ENCODE data around the gene SLC37A4. TPM values are rescaled to one million over a fixed set of nuclear protein-coding genes. Genes with fewer than 3 reads are reported as not detected.

SLC37A4 gene
- total and polyA plus RNA-seq, 2 of the 8 experiments (the other 6 are each of a cell fraction or from before 2014, with no cell fraction given), result 35.1 to 91.9 TPM

GRCh38 chr11:119078675-119079420 is 48.2 kb upstream of the SLC37A4 start:
- no peak overlapping the region for H2AFZ ChIP-seq (ENCODE audit: low read length)
- no peak overlapping the region for H2AK5ac ChIP-seq (ENCODE audit: low read depth, low read length)
- H3K9ac ChIP-seq (replicated peaks in 1 of 4; ENCODE audit: extremely low read depth in 1 of 4, low read depth in 3 of 4, low read length in 3 of 4), result no peak overlapping the region
- H3K27ac ChIP-seq (ENCODE audit: low read depth, low read length), result no peak overlapping the region
- H3K36me3 ChIP-seq (ENCODE audit: control insufficient read depth in 2 of 4, insufficient read depth in 4 of 4, low read length in 3 of 4), result peaks cover 11 to 57% (median 38%) of the 10 kb centered on the region in 4 experiments
- WGBS, 2 experiments (ENCODE audit: extremely low coverage in 1 of 2, insufficient coverage in 1 of 2, insufficient read length in 1 of 2, insufficient replicate concordance in 2 of 2, low coverage in 1 of 2, low lambda C conversion rate in 2 of 2, missing lambda C conversion rate in 1 of 2), result 93% methylated on average over 19 of the region's 19 CpGs; no CpG with 5 or more reads in 1 of the 2 experiments
- no peak overlapping the region for H3K23ac ChIP-seq (ENCODE audit: insufficient read length)
- DNase-seq (ENCODE audit: low read depth in 1 of 2, low spot score in 2 of 2), result no peak
- no peak for TF ChIP-seq ZNF274 (IDR thresholded peaks at IDR 0.05; ENCODE audit: borderline replicate concordance, extremely low read depth, low read length)
- TF ChIP-seq ASH2L (IDR thresholded peaks at IDR 0.05; ENCODE audit: low read length), result no peak
- no peak for TF ChIP-seq TAF1 (IDR thresholded peaks at IDR 0.05; ENCODE audit: low read depth, low read length)
- TF ChIP-seq NANOG (IDR thresholded peaks at IDR 0.05; ENCODE audit: insufficient read depth, low read depth, low read length, poor library complexity, severe bottlenecking), result no peak
- no peak for TF ChIP-seq TAF7 (optimal IDR thresholded peaks at IDR 0.05; ENCODE audit: borderline replicate concordance, low read depth, low read length)
- TF ChIP-seq TBP (IDR thresholded peaks at IDR 0.05; ENCODE audit: low read depth, low read length), result no peak
- TF ChIP-seq JUN (IDR thresholded peaks at IDR 0.05; ENCODE audit: low read depth, low read length), result no peak
- no peak for TF ChIP-seq RAD21 (IDR thresholded peaks at IDR 0.05 in 1 of 2, conservative IDR thresholded peaks at IDR 0.05 in 1 of 2; ENCODE audit: low read depth in 2 of 2, low read length in 2 of 2)
- no peak overlapping the region for H2BK5ac ChIP-seq (ENCODE audit: low read depth, low read length)
- no peaks in the 10 kb centered on the region; the same call in 1 of the 2 replicates for H3K79me1 ChIP-seq (ENCODE audit: low read depth, low read length)
- H2BK12ac ChIP-seq (ENCODE audit: low read depth, low read length), result no peak overlapping the region
- no peak overlapping the region for H3K4ac ChIP-seq (replicated peaks; ENCODE audit: insufficient read length, low read depth, low read length)
- no peaks in the 10 kb centered on the region for H3K79me2 ChIP-seq (ENCODE audit: control insufficient read depth in 1 of 2, insufficient read depth in 2 of 2, low read length in 2 of 2)
- no peak overlapping the region for H3K4me3 ChIP-seq (ENCODE audit: extremely low read depth in 1 of 4, insufficient read depth in 2 of 4, low read depth in 3 of 4, low read length in 4 of 4)
- no peaks in the 10 kb centered on the region for H3K27me3 ChIP-seq (replicated peaks in 1 of 4; ENCODE audit: control insufficient read depth in 3 of 4, extremely low read depth in 1 of 4, insufficient read depth in 3 of 4, low read length in 3 of 4)
- no peak for FAIRE-seq
- ChIA-PET POLR2A (ENCODE audit: partially characterized antibody) (interaction anchor here (0.6 to 7.5 kb wide), 5 partner anchors 11 to 38 kb away, joined by 3 to 38 read pairs (median 4); partner anchors contain the start of gene VPS11), CTCF (ENCODE audit: partially characterized antibody) (interaction anchor here (1.0 to 1.5 kb wide), 2 partner anchors 56 to 73 kb away, joined by 3 to 5 read pairs; no protein-coding TSS in a partner anchor)
- H2BK120ac ChIP-seq (replicated peaks; ENCODE audit: low read depth, low read length), result no peak overlapping the region
- no peak overlapping the region for H3K4me2 ChIP-seq (ENCODE audit: insufficient read depth in 1 of 2, low read depth in 2 of 2, low read length in 2 of 2)
- no peak overlapping the region for H3K18ac ChIP-seq (ENCODE audit: extremely low read depth, low read length)
- no peak overlapping the region for H3K14ac ChIP-seq (ENCODE audit: insufficient read length)
- H4K91ac ChIP-seq (replicated peaks; ENCODE audit: insufficient read length, low read length), result no peak overlapping the region
- H3K23me2 ChIP-seq (ENCODE audit: low read depth, low read length), result no peaks in the 10 kb centered on the region
- no peak overlapping the region for H2BK15ac ChIP-seq (ENCODE audit: low read length)
- H3K56ac ChIP-seq (replicated peaks; ENCODE audit: insufficient read length, low read depth, low read length), result no peak overlapping the region
- H3K9me3 ChIP-seq (ENCODE audit: insufficient read depth in 2 of 2, low read depth in 1 of 2, low read length in 1 of 2), result no peaks in the 10 kb centered on the region
- no peak overlapping the region for H4K8ac ChIP-seq (ENCODE audit: extremely low read depth, insufficient read depth, low read length)
- no peaks in the 10 kb centered on the region for H4K20me1 ChIP-seq (replicated peaks in 1 of 2; ENCODE audit: control insufficient read depth in 1 of 2, insufficient read depth in 2 of 2, low read length in 2 of 2)
- no peak overlapping the region for H2BK20ac ChIP-seq (ENCODE audit: low read length)
- H4K5ac ChIP-seq (ENCODE audit: insufficient read length, low read depth, low read length), result no peak overlapping the region
- no peaks in the 10 kb centered on the region for H3K4me1 ChIP-seq (replicated peaks in 1 of 4; ENCODE audit: control insufficient read depth in 3 of 4, insufficient read depth in 4 of 4, low read length in 3 of 4)
